CD4-positive, alpha-beta T cell treated with Interleukin-12 subunit alpha and Interleukin-12 subunit beta, for 1 hour (primary cell): ENCODE measurements around the gene SIAH1.
"Not testable (repeated sequence)": the region's sequence is repeated elsewhere in the genome, so short reads cannot be mapped to it uniquely, and the experiment has no call there.

Source experiments
- DNase-seq: peaks from one replicate; pipeline ENCODE4 v3.0.0-alpha.2; 2020

Gene SIAH1

DNA sequence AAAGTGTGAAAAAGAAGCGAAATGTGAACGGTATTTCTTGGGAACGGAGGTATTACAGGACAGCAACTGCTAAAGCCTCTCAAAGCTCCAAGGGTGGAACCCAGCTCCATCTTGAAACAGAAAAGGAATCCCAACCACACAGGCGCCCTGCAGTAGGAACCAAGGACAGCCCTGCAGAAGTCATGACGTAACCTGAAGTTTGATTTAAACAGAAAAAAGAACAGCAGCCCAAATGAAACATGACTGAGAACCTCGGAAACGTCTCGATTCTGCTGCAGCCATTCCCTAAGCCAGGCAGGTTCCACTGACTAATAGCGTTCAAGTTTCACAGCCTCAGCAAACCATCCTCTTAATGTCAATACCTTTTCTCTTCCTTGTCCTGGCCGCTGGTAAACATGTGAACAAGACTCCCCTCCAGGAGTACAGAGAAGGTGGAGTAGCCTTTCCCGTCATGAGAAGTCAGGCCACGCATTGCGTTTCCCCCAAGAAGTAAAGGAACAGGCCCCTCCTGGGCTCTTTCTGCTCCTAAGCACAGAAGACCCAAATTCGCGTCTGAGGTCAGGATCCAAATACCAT, 20.1 kb downstream of the SIAH1 start:
- DNase-seq: no peak

DNA sequence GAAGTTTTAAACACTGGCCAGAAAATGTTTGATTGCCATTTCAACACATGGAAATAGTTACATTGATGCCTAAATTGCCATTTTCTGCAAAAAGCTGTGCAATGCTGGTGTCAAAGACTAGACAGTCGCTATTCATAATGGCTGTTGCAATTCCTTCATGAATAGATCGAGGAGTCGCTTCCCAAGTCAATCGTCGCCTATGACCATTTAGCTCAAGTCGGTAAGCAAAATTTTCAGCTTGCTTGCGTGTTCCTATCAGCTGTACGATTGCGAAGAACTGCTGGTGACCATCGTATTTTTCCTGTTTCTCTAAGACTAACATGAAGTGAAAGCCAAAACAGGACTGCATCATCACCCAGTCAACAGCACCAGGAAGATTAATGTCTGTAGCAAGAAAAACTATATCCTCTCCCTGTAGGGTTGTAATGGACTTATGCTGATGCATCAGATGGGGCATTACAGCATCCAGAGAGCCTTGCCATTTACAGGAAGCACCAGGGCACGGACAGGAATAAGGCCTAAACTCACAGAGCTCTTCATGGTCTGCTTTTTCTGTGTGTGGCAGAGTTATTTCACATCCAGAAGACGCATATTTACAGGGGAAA, 23.6 kb downstream of the SIAH1 start:
- DNase-seq: no peak

DNA sequence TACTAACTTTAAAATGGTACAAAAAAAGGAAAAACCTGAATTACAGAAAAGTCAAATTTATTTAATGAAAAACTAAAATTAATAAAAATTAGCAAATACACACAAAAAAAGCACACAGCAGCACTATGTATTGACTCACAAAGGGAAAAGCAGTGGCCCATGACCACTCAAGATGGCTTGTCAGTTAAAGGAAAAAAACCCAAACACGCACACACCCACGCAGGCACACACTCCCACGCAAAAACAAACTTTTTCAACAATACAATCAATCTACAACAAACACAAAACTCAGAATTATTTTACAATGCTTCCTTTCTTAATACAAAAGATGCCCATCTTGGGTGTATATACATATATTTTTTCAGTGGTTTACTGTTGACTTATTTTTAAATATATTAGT, 24.2 kb downstream of the SIAH1 start:
- no peak for DNase-seq

DNA sequence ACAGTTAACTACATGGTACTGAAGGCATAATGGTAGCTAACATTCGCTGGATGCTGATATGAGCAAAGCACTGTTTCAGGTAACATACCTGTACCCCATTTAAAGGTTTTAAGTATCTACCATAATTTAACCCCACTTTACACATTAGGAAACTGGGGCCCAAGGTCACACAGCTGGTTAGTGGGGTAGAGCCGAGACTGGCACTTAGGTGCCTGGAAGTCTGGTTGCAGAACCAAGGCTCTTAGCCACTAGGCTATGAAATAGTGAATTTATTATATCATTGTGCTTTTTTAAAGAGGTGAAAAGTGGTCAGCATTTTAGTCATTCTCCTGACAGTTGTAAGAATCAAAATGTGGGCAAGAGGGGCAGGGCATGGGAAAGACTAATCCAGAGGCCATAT, 25.2 kb downstream of the SIAH1 start:
- no peak for DNase-seq

DNA sequence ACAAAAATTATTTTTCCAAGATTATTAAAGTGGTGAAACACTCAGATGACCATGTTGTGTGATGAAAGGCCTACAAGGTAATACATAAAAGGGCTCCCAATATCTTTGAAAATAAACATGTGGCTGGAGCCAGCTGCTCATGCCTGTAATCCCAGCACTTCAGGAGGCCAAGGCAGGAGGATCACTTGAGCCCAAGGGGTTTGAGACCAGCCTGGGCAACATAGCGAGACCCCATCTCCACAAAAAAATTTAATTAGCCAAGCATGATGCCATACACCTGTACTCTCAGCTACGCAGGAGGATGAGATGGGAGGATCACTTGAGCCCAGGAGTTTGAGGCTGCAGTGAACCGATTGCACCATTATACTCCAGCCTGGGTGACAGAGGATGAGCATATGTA, 26.8 kb downstream of the SIAH1 start:
- no peak for DNase-seq

DNA sequence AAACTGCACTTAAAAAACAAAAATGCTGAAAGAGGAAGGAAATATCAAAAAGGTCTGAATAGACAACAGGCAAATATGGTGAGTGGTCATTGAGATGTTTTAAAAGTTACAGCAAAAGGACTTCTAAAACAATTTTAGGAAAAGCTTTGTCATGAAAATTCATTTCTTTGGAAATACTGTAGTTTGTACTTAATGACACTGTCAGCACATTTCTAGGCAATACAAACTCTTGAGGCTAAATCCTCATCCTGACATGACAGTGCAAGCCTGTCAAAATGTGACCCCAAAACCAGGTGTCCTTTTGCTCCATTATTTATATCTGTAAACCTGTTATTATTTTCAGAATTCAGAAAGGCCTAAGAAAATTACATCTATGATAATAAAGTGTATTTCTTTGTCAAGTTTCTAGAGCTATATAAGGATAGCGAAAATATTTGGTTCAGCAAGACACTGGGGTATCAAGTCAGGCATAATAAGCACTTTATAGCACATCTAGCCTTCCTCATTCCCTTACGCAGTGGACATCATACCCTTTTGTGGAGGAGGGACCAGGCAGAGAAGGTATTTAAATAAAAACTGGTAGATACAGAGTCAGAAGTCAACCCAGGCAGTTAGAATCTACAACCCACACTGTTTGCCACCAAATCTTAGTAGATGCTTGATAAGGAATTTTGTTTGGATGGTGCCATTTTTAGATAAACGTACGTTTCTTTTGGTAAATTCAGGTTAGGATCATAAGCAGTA, 28.4 kb downstream of the SIAH1 start:
- DNase-seq: no peak

DNA sequence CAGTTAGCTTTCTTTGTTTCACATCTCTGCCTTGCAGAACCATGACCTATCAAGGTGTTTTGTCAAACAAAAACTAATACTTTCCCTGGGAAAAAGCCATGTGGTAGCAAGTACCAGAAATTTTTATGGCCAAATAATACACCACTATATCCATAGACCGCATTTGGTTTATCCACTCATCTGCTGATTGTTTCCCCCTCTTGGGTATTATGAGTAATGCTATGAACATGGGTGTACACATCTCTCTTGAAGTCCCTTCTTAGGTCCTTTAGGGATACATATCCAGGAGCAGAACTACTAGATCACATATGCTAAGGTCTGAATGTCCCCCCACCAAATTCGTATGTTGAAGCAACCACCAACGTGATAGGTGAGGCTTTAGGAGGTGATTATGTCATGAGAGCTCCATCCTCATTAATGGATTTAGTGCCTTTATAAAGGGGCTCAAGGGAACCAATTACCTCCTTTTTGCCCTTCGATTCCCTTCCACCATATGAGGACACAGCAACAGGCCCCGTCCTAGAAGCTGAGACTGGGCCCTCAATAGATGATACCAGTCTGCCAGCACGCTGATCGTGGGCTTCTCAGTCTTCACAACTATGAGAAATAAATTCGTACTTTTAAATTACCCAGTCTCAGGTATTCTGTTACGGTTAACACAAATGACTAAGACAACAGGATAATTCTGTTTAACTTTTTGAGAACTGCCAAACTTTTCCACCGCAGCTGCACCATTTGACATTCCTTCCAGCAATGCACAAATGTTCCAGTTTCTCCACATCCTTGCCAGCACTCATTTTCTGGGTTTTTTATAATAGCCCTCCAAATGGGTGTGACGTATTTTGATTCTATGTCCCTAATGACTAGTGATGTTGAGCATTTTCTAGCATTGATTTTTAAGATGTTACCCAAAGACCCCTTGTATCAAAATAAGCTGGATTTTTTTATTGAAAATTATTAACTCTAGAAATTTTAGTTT, 30.0 kb downstream of the SIAH1 start:
- DNase-seq: no peak

DNA sequence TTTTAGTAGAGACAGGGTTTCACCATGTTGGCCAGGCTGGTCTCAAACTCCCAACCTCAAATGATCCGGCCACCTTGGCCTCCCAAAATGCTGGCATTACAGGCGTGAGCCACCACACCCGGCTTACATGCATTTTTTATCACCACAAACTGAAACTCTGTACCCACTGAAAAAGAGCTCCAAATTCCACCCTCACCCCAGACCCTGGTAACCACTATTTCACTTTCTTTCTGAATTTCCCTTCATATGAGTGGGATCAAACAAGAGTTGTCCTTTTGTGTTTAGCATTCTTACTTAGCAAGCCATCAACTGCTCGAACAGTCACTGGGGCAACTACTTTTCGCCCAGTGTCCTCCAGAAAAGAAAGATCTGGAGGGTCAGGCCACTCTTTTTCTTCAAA, 30.8 kb downstream of the SIAH1 start:
- DNase-seq: not testable (repeated sequence)

DNA sequence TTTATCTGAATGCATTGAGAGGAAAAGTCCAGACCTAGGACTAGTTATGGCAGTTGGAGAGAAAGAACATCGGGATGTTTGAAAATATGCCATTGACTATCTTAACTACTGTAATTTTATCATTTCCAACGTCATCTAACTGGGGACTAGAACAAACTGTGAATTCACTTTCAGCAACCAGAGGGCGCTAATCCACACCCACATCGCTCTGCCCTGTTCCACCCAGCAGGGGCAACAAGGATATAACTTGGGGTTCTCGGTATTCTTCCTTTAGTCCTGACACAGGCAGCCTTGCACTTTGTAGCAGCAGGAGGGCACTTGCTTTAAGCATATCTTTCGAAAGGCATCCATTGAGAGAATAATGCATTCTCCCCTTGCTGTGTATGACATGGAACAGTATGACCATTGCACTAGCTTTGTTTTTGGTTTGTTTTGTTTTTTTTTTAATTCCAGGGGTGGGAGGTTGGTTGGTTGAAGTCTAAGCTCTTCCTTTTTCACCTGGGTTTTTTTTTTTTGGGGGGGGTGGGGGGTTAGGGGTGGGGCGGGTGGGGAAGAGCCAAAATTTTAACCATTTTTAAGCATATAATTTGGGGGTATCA, 31.5 kb downstream of the SIAH1 start:
- peak; percentile 79 for DNase-seq

DNA sequence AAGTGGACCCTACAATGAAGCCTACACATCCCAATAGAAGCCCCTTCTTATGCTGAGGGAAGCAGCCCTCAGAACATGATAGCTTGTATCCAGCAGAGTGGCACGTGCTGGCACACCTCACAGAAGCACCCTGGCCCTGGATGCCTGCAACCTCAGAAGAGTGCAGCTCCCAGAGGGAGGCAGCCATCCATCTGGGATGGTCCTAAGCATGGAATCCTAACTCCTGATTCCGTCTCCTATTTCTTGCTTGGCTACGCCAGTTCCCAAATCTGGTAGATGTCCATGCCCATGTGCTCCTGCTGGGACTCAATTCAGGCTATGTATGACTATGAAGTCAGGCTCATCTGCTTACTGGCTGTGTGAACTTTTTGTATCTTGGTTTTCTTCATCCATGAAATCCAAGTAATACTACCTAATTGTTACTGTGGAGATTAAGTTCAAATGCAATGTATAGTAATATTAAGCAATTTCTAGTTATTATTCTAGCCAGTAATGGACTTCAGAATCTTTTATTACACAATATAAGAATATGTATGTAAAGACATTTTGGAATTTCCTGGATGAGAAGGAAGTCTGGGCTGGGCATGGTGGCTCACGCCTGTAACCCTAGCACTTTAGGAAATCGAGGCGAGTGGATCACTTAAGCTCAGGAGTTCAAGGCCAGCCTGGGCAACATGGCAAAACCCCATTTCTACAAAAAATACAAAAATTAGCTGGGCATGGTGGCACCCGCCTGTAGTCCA, 32.4 kb downstream of the SIAH1 start:
- no peak for DNase-seq

DNA sequence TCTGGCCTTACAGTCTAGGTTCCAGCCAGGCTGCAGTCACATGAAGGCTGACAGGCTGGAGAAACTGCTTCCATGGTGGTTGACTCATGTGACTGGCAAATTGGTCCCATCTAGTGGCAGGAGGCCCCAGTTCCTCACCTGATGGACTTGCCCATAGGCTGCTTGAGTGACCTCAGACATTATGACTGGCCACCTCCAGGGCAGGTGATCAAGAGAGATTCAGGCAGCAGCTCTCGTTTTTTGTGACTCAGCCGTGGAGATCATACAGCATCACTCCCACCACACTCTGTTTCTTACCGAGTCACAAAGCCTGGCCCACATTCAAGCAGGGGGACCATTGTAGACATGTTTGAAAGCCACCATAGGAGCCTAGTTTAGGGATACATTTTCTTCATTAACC, 34.5 kb downstream of the SIAH1 start:
- DNase-seq: no peak

DNA sequence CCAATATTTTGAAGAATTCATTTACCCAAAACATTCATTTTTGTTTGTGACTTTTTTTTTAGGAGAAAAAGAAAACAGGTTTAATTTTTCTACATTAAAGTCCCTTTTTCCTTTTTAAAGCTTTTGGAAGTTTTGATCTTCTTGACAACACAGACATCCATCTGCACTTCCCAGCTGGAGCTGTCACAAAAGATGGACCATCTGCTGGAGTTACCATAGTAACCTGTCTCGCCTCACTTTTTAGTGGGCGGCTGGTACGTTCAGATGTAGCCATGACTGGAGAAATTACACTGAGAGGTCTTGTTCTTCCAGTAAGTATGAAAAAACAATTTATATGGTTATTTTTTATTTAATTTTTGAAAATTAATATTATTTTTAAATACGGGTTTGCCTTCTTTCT, 37.2 kb downstream of the SIAH1 start:
- no peak for DNase-seq

DNA sequence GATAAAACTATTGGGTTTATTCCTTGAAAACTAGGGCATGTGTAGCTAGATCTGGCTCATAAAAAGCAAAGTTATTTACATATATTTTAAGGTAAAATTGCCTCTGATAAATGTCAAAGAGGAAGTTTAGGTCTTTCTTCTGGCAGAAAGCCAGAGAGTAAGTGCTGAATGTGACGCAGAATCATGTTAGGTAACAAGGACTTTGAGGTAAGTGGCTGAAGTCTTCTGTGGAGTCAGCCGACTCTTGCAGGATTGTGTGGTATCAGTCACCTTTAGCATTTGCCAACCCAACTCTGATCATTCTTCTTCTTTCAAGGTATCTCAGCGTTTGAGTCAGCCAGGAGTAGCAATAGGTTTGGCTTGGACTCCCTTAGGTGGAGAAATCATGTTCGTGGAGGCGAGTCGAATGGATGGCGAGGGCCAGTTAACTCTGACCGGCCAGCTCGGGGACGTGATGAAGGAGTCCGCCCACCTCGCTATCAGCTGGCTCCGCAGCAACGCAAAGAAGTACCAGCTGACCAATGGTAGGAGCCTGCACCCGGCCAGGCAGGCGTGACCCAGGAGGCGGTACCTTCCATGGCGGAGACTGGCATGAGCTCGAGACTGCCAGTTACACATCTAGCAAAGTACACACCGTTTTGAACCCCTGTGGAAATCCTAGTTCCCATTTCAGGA, 37.9 kb downstream of the SIAH1 start:
- no peak for DNase-seq

DNA sequence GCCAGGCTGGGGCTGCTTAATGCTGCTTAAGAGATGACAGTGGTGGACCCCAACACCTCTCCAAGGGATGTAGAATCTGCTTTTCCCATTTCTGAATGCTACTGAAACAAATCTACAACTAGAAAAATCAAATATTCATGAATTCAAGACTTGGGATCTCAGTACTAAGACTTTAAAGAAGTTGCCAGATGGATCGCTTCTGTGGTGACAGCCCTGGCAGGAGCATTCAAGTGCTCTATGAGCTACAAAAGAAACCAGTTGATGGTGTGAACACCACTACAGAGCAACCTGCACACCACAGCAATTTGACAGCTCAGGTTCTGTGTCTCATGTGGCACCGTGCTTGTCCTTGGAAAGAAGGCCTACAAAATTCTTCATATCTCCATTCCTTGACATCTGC, 42.6 kb downstream of the SIAH1 start:
- DNase-seq: no peak

DNA sequence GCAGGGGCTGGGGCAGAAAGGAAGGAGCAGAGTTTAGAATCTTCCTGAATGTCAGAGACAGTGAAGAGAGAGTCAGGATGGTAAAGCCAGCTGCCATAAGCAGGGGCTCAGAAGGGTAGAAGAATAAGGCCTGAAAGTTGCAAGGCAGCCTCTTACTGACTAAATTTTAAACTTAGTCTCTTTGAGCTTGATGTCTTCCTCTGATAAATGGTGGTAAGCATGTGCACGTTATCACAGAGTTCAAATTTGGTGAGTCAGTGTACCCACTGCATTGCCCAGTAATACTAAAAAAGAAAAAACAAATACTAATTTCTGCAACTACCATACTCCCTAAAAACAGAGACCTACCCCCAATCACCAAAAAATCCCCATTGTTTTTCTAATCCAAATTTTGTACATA, 45.2 kb downstream of the SIAH1 start:
- DNase-seq: no peak

DNA sequence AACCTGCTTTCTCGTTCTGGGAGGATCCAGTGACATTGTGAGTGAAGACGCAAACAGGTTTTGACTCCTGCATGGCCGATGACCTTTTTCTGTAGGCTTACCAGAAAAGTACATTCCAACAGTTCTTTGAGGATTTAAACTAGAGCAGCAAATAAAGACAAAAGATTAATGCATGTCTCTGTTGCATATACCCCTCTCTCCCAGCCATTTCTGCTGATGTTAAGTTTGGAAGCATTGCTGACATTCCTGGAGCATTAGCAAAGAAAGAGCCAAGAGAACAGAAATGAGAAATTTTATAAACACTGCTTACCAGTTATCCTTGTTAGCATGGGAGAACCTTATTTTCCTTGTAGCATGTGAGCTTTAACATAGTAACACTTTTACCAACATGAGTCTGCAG, 49.3 kb downstream of the SIAH1 start:
- no peak for DNase-seq

DNA sequence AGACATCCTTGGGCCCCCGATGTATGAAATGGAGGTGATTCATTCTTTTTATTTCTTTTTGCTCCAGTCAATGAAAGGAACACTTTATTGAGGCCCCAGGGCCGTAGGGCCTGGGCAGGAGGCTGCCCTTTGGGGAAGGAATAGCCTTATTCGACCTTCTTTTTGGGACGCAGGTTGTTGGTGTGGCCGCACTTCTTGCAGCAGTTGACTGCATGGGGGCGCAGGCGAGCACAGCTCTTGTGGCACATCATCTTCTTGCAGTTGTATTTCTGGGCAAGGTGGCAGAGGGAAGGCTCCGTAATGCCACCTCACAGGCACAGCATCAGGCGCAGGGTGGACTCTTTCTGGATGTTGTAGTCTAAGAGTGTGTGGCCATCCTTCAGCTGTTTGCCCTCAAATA, 50.9 kb downstream of the SIAH1 start:
- DNase-seq: no peak

DNA sequence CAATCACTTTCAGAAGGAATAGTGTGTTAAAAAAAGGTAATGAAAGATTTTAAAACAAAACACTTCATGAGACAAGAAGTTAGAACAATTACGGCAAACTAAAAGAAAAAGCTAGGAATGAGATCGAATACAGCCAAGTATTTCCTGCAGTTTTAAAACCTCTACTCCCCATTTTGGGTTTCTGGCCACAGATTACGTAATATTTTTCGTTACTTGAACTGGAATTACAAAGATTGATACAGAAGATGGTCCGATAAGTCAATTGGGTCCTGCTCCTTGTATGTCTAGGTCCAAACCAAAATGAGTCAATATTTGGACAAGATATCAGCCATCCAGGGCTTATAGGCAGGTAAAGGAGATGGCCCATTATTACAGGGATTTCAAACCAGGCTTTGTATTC, 52.2 kb downstream of the SIAH1 start:
- DNase-seq: no peak

DNA sequence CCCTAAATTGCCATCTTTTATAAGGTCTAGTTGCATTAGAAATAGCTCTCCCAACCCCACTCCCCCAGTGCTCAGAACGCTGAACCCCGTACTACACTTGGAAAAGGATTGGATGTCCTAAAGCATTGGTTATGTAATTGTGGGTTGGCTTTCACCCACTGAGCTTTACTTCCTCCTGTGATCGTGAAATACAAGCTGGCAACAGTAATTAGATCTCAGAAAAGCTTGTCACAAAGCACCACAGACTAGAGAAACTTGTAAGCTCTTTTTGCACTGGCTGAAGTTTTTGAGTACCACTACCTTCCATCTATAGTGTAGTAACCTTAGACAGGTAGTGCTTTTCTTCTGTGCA, 54.4 kb downstream of the SIAH1 start:
- no peak for DNase-seq

DNA sequence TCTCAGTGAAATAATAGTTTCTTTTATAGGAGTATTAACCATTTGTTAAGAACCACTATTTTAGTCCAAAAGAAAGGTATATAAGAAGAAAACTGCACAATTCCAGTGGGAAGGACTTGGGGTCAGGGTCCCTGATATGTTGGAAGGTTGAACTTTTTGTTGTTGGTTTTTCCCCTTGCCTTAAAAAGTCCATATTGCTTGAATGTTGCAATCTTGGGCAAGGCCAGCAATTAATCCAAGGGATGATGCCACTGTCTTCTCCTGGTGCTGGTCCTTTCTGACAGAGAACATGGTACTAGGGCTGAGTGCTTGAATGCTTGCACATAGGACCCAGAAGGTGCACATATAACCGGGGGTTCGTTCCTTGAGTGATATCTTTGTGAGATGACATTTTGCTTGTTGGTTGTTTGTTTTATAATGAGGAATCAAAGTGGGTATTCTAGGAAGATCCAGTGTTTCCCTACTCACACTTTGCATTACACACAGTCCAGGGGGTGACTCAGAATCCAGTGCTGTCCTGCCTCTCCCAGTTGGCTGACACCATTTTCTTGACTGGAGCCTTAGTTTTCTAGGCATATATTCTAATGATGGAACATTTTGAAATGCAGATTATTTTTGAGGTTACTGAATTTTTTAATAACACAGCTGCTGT, 54.9 kb downstream of the SIAH1 start:
- DNase-seq: no peak

DNA sequence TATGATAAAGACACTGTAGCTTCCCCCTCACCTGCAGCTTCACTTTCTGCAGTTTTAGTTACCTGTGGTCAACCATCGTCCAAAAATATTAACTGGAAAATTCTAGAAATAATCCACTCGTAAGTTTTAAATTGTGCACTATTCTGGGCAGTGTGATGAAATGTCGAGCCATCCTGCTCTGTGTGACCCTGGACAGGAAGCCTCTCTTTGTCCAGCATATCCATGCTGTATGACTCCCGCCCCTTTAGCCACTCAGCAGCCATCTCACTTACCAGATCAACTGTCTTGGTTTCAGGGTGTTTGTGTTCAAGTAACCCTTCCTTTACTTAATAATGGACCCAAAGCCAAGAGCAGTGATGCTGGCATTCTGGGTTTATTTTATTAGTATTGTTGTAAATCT, 56.1 kb downstream of the SIAH1 start:
- no peak for DNase-seq
